GM12878 (cell line): ENCODE data around the gene IL17RE. TPM values are rescaled to one million over a fixed set of nuclear protein-coding genes. Genes with fewer than 3 reads are reported as not detected.

ENCODE experiments used
- ATAC-seq: fragments of 200-7000 bp; cut with Tn5 transposase; 3 replicates; pipeline ENCODE4 v1.9.1; 2020; ENCODE audit warnings: mild to moderate bottlenecking, moderate library complexity
- BruUV-seq: library from RNA; stranded (reverse); fragments of 400-500 nt; replicated peaks from 2 replicates; lab custom pipeline; 2021; lab: Mats Ljungman, UMichigan
- CTCF ChIA-PET: fragments of 300-600 bp; sonication (Branson Sonifier 250); formaldehyde crosslinking; extraction: SDS; loops from one replicate; lab custom pipeline; 2021; ENCODE audit warnings: inconsistent platforms; lab: Yijun Ruan, JAX
- POLR2A ChIA-PET: fragments of 350-600 bp; formaldehyde crosslinking; extraction: SDS; loops from one replicate; lab custom pipeline; 2021; ENCODE audit warnings: inconsistent platforms; lab: Charles Lee
- RAD21 ChIA-PET: fragments of 300-600 bp; sonication (Branson Sonifier 250); formaldehyde crosslinking; loops from one replicate; lab custom pipeline; 2023; ENCODE audit warnings: antibody characterized with exemption; ENCODE audit not compliant: unreplicated experiment; lab: Charles Lee
- SMC1A ChIA-PET: fragments of 300-600 bp; sonication (Branson Sonifier 250); formaldehyde crosslinking; loops from one replicate; lab custom pipeline; 2023; ENCODE audit not compliant: unreplicated experiment, uncharacterized antibody; lab: Charles Lee
- DNase-seq: peaks from one replicate; pipeline ENCODE4 v3.0.0-alpha.2; 2011; ENCODE audit warnings: low read depth, low spot score
- FAIRE-seq: peaks from 3 replicates; lab custom pipeline; 2011; peaks lifted over from hg19 to GRCh38; lab: Jason Lieb, UNC
- H2AFZ ChIP-seq: 2 replicates; pipeline ENCODE4 v1.6.0; 2011; ENCODE audit warnings: low read depth, low read length, control low read depth; ENCODE audit not compliant: control insufficient read depth
- H3K27ac ChIP-seq: 2 replicates; pipeline ENCODE4 v1.5.1; 2011; ENCODE audit warnings: control low read depth; ENCODE audit not compliant: control insufficient read depth, insufficient read depth
- H3K27me3 ChIP-seq, 2 experiments: replicated peaks in 1 of 2; 2 replicates each; pipeline versions ENCODE4 v1.6.0 to v1.6.1; 2011; ENCODE audit warnings: low read length in 1 of 2; ENCODE audit not compliant: control insufficient read depth in 2 of 2, insufficient read depth in 2 of 2
- H3K36me3 ChIP-seq, 2 experiments: 2 replicates each; pipeline ENCODE4 v1.5.1; 2011; ENCODE audit warnings: low read length in 1 of 2; ENCODE audit not compliant: control insufficient read depth in 2 of 2, insufficient read depth in 2 of 2
- H3K4me1 ChIP-seq: 2 replicates; pipeline ENCODE4 v1.6.1; 2011; ENCODE audit warnings: mild to moderate bottlenecking, low read length, moderate library complexity, mixed read lengths; ENCODE audit not compliant: control insufficient read depth, insufficient read depth
- H3K4me2 ChIP-seq: 2 replicates; pipeline ENCODE4 v1.6.0; 2011; ENCODE audit warnings: control low read depth; ENCODE audit not compliant: control insufficient read depth, insufficient read depth
- H3K4me3 ChIP-seq: fragments of 200-600 bp; sonication (generic); 2 replicates; pipeline ENCODE4 v1.5.1; 2016
- H3K79me2 ChIP-seq: 2 replicates; pipeline ENCODE4 v1.6.0; 2011; ENCODE audit warnings: low read length; ENCODE audit not compliant: control insufficient read depth, insufficient read depth
- H3K9ac ChIP-seq: 2 replicates; pipeline ENCODE4 v1.8.0; 2011; ENCODE audit warnings: low read length, control low read depth, mixed read lengths; ENCODE audit not compliant: control insufficient read depth, insufficient read depth
- H3K9me3 ChIP-seq: replicated peaks from 3 replicates; pipeline ENCODE4 v1.5.1; 2011; ENCODE audit warnings: mild to moderate bottlenecking, low read length; ENCODE audit not compliant: control insufficient read depth, insufficient read depth
- H4K20me1 ChIP-seq: 2 replicates; pipeline ENCODE4 v1.6.0; 2011; ENCODE audit not compliant: control insufficient read depth, insufficient read depth
- E2F8 ChIP-seq: fragments of 450-650 bp; IDR thresholded peaks from 2 replicates; pipeline ENCODE4 v1.6.1; 2018; ENCODE audit warnings: mild to moderate bottlenecking, low read depth, moderate library complexity; ENCODE audit not compliant: partially characterized antibody
- EP300 ChIP-seq, 2 experiments: fragments of 150-350 bp in 1 of 2; IDR thresholded peaks; 2 replicates each; pipeline ENCODE4 v1.6.1; 2011 to 2012; ENCODE audit warnings: low read depth in 2 of 2, low read length in 2 of 2, borderline replicate concordance in 1 of 2, improper control_type of control experiment in 1 of 2, inconsistent platforms in 1 of 2; ENCODE audit not compliant: control insufficient read depth in 1 of 2
- ETV6 ChIP-seq, 2 experiments: fragments of 450-650 bp in 1 of 2; IDR thresholded peaks in 1 of 2; conservative IDR thresholded peaks in 1 of 2; 2 replicates each; pipeline ENCODE4 v1.6.1; 2014; ENCODE audit warnings: antibody characterized with exemption in 1 of 2, borderline replicate concordance in 1 of 2, low read depth in 1 of 2, mild to moderate bottlenecking in 1 of 2, moderate library complexity in 1 of 2
- FOXK2 ChIP-seq: fragments of 450-650 bp; IDR thresholded peaks from 2 replicates; pipeline ENCODE4 v1.6.1; 2017; ENCODE audit warnings: mild to moderate bottlenecking, moderate library complexity
- HCFC1 ChIP-seq: fragments of 150-350 bp; IDR thresholded peaks from 2 replicates; pipeline ENCODE4 v1.6.1; 2014; ENCODE audit warnings: low read length
- MTA2 ChIP-seq: fragments of 450-650 bp; IDR thresholded peaks from 2 replicates; pipeline ENCODE4 v1.6.1; 2016; ENCODE audit warnings: low read depth, mild to moderate bottlenecking, moderate library complexity
- PKNOX1 ChIP-seq: fragments of 450-650 bp; IDR thresholded peaks from 2 replicates; pipeline ENCODE4 v1.6.1; 2016; ENCODE audit warnings: mild to moderate bottlenecking
- POLR2A ChIP-seq: IDR thresholded peaks from 2 replicates; pipeline ENCODE4 v1.6.1; 2011; ENCODE audit warnings: low read depth, mild to moderate bottlenecking, low read length
- SPI1 ChIP-seq: IDR thresholded peaks from 2 replicates; pipeline ENCODE4 v1.6.1; 2011; ENCODE audit warnings: low read depth, mild to moderate bottlenecking, low read length, moderate library complexity, borderline replicate concordance; ENCODE audit not compliant: insufficient read depth
- ZNF687 ChIP-seq: fragments of 450-650 bp; IDR thresholded peaks from 2 replicates; pipeline ENCODE4 v1.6.1; 2017; ENCODE audit warnings: mild to moderate bottlenecking, moderate library complexity
- WGBS: methylation state at CpG from one replicate; pipeline ENCODE4 v1.1.6; 2016; ENCODE audit warnings: low lambda C conversion rate; ENCODE audit not compliant: insufficient replicate concordance, insufficient coverage; ENCODE audit errors: missing lambda C conversion rate; 5-methylcytosine and 5-hydroxymethylcytosine counted together
- in situ Hi-C: fragments of 300-500 bp; cut with MboI; formaldehyde crosslinking; loops from 9 replicates; pipeline ENCODE4 v1.14.3; 2018; ENCODE audit warnings: mixed read lengths
- intact Hi-C: fragments of 100-400 bp; cut with micrococcal nuclease; formaldehyde crosslinking; loops from one replicate; pipeline ENCODE4 v1.14.2; 2022; ENCODE audit not compliant: unreplicated experiment
- polyA plus RNA-seq, 11 experiments: library from polyadenylated mRNA; depleted of rRNA in 4 of 11; unstranded in 6 of 11; stranded (reverse) in 5 of 11; fragments of >200 nt; fragmentation: Nextera tagmentation in 4 of 11; fragmentation: Illumina TruSeq in 1 of 11; extraction: Ambion mirVana in 4 of 11; extraction: Trizol in 1 of 11; gene quantifications; 1 replicate in 1 of 11; 2 replicates in 10 of 11; pipeline versions ENCODE4 v1.2.1 to v1.2.3, GENCODE V29; 2011 to 2016; ENCODE audit warnings: inconsistent platforms in 2 of 11, missing spikeins in 2 of 11, low read depth in 1 of 11
- total RNA-seq, 4 experiments: library from RNA; depleted of rRNA in 3 of 4; stranded (reverse); fragments of >200 nt in 3 of 4; fragmentation: Illumina TruSeq in 1 of 4; extraction: Trizol in 1 of 4; gene quantifications; 2 replicates each; pipeline versions ENCODE4 v1.2.1 to v1.2.3, GENCODE V29; 2013 to 2021

IL17RE gene
- total and polyA plus RNA-seq, 10 of the 15 experiments (the other 5 are each of a cell fraction or from before 2014, with no cell fraction given), result 0.04 to 0.51 (median 0.12) TPM; not detected in 2

DNA sequence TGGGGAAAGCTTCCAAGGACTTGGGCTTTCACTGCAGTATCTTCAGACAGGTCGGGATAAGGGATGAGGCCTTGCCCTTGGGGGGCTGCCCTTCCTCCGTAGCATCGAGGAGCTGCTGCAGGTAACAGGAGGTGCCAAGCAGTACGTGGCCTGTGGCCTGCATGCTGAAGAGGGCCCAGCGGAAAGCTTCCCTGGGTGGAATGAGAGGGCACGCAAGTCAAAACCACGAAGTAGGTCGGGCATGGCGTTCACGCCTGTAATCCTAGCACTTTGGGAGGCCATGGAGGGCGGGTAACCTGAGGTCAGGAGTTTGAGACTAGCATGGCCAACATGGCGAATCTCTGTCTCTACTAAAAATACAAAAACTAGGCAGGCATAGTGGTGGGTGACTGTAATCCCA is 35.5 kb upstream of the IL17RE start:
- ChIA-PET RAD21 (interaction anchor here (1.2 kb wide), 1 partner anchor 22 kb away, joined by 5 read pairs; no protein-coding TSS in a partner anchor), SMC1A (no interaction called here), POLR2A (no interaction called here), CTCF (interaction anchor here (0.6 kb wide), 1 partner anchor 34 kb away, joined by 4 read pairs; no protein-coding TSS in a partner anchor)
- no peak for DNase-seq
- Histone ChIP-seq H4K20me1 (no peaks in the 10 kb centered on the region), H3K9ac (no peak overlapping the region), H3K27me3 (peaks cover 0 to 2% of the 10 kb centered on the region in 2 experiments; a peak in 1 of 4 replicates), H3K4me3 (no peak overlapping the region), H2AFZ (no peak overlapping the region), H3K9me3 (no peaks in the 10 kb centered on the region), H3K79me2 (no peaks in the 10 kb centered on the region), H3K27ac (no peak overlapping the region), H3K4me2 (no peak overlapping the region), H3K4me1 (no peaks in the 10 kb centered on the region), H3K36me3 (no peaks in the 10 kb centered on the region)
- intact Hi-C loops (no loop called here), in situ Hi-C loops (no loop called here)
- ATAC-seq, result no peak
- BruUV-seq, result no TSS peak
- no peak for FAIRE-seq
- 37% methylated on average over 12 of the region's 12 CpGs for WGBS
- TF ChIP-seq POLR2A (no peak), EP300 (IDR thresholded peaks at IDR 0.05; ENCODE audit: borderline replicate concordance in 1 of 2, control insufficient read depth in 1 of 2, low read depth in 2 of 2, low read length in 2 of 2) (no peak), ZNF687 (no peak), HCFC1 (no peak), FOXK2 (no peak), SPI1 (no peak), PKNOX1 (no peak), ETV6 (conservative IDR thresholded peaks at IDR 0.05 in 1 of 2, IDR thresholded peaks at IDR 0.05 in 1 of 2; ENCODE audit: borderline replicate concordance in 1 of 2, low read depth in 1 of 2) (no peak), MTA2 (no peak), E2F8 (no peak)
